ENCODE data around the gene NUDT19.

NUDT19 gene

GRCh38 chr19:32666084-32666483 is 25.5 kb upstream of the NUDT19 start:
- TF ChIP-seq CTCF (conservative IDR thresholded peaks at IDR 0.05; ENCODE audit: low read depth, low read length), result no peak
- no peak for DNase-seq (ENCODE audit: low read depth)
- no peak overlapping the region for H3K4me3 ChIP-seq (ENCODE audit: low read depth, low read length)

DNA sequence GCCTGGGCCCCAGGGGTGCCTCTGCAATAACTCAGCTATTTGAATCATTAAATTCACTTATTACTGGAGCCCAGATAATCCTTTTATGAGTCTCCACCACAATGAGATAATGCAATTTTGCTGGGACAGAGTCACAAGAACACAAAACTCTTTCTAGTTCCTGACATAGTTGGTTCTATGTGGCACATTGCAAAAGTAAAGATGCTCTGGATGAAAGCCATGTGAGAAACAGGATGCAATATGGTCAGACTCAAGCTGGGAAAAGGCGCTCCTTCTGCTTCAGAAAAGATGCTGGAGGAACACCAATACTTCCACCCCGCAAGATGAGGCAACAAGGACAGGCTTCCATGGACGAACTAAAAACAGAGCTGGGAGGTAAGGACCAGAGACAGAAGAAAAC is 22.3 kb upstream of the NUDT19 start:
- no peak for TF ChIP-seq CTCF (conservative IDR thresholded peaks at IDR 0.05; ENCODE audit: low read depth, low read length)
- no peak for DNase-seq (ENCODE audit: low read depth)
- no peak overlapping the region for H3K4me3 ChIP-seq (ENCODE audit: low read depth, low read length)

DNA sequence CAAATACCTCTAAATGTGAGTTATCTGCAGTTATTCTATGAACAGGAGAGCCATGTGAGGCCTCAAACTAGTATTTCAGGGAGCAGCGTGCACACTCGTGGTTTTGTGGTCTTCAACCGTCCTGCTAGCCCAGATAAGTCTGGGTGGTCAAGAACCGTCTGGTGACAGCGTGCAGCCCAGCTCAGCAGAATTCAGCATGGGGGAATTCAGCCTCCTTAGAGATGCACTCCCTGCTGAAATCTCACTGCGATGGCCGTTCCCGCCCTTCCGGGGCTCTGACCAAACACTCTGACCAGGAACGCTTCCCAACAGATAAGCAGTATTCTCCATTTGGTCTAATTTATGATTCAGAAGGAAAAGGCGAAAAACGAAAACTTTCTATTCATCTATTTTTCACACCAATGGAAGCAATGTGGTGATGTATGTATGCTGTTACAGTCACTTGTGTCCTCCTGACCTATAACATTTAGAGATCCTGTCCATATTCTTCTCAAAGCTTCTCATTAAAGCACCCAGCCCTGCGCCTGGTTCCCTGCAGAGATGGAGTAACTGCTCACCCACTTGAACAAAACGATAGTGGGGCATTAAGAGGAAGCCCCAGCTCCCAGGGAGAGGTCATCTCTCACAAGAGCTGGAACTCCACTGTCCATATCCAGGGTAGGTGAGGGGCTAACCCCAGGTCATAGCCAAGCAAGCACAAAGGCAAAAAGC is 19.6 kb upstream of the NUDT19 start:
- TF ChIP-seq CTCF (conservative IDR thresholded peaks at IDR 0.05; ENCODE audit: low read depth, low read length), result no peak
- no peak overlapping the region for H3K4me3 ChIP-seq (ENCODE audit: low read depth, low read length)
- peak; percentile 42 for DNase-seq (ENCODE audit: low read depth)

- no peak for TF ChIP-seq CTCF (conservative IDR thresholded peaks at IDR 0.05; ENCODE audit: low read depth, low read length)
- no peak for DNase-seq (ENCODE audit: low read depth)
- H3K4me3 ChIP-seq (ENCODE audit: low read depth, low read length), result no peak overlapping the region
Measured at GRCh38 chr19:32672841-32673240, 18.8 kb upstream of the NUDT19 start.

GRCh38 chr19:32673573-32673972 is 18.0 kb upstream of the NUDT19 start:
- H3K4me3 ChIP-seq (ENCODE audit: low read depth, low read length), result no peak overlapping the region
- DNase-seq (ENCODE audit: low read depth), result no peak
- no peak for TF ChIP-seq CTCF (conservative IDR thresholded peaks at IDR 0.05; ENCODE audit: low read depth, low read length)

DNA sequence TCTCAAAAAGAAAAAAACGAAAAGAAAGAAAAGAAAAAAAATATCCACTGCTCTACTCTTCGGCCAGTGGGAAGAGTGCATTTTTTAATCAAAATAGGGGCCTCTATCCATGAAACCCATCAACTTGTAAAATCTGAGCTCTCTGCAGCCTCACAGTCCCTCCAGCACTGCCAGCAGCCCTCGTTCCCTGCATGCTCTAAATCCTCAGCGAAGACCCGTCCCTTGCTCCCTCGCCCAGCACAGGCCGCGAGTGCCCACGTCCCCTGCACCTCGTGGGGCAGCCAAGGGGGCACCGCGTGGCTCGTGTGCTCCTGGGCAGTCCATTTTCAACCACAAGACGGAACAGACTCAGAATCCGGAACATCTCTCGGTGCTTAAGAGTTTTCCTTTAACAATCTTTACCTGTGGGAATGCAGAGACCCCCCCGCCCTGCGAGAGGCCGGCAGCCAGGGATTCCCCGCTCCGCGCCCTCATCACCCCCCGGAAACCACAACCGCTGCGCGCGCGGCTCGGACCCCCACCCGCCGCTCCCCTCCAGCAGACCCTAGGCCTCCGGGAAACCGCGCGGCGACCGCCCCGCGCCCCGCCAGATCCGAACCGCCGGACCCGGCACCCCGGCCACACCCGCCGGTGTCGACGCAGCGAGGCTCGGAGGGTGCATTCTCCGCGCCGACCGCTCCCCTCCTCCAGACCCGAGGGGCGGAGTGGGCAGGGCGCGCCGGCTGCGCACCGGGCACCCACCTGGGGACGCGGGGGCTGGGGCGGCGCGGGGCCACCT is 17.3 kb upstream of the NUDT19 start:
- H3K4me3 ChIP-seq (ENCODE audit: low read depth, low read length), result peak overlapping the region; percentile 96
- TF ChIP-seq CTCF (conservative IDR thresholded peaks at IDR 0.05; ENCODE audit: low read depth, low read length), result no peak
- DNase-seq (ENCODE audit: low read depth), result no peak

Data from choroid plexus epithelial cell (primary cell).